Brain pericyte (primary cell): ENCODE data around the gene TLR6.
"Not testable (repeated sequence)": the region's sequence is repeated elsewhere in the genome, so short reads cannot be mapped to it uniquely, and the experiment has no call there.

Source experiments
- DNase-seq: peaks from one replicate; pipeline ENCODE4 v3.0.0-alpha.2; 2012; ENCODE audit warnings: low read depth, low spot score

The TLR6 gene

GRCh38 chr4:38820329-38821061 lies 36.1 kb downstream of the TLR6 start:
- no peak for DNase-seq

- no peak for DNase-seq
Measured at GRCh38 chr4:38819569-38819968, 37.0 kb downstream of the TLR6 start.

GRCh38 chr4:38818441-38818976 lies 38.1 kb downstream of the TLR6 start:
- DNase-seq = no peak

- no peak for DNase-seq
Measured at GRCh38 chr4:38815885-38816782, 40.5 kb downstream of the TLR6 start.

GRCh38 chr4:38814386-38814785 lies 42.2 kb downstream of the TLR6 start:
- no peak for DNase-seq

GRCh38 chr4:38811297-38811696 lies 45.3 kb downstream of the TLR6 start:
- no peak for DNase-seq

- DNase-seq = not testable (repeated sequence)
Measured at GRCh38 chr4:38807462-38807861, 49.2 kb downstream of the TLR6 start.

- not testable (repeated sequence) for DNase-seq
Measured at GRCh38 chr4:38806251-38806650, 50.4 kb downstream of the TLR6 start.

GRCh38 chr4:38805530-38806145 lies 51.0 kb downstream of the TLR6 start:
- DNase-seq = no peak

GRCh38 chr4:38804654-38805295 lies 51.8 kb downstream of the TLR6 start, which contains the start of gene TLR1:
Gene TLR1, minus strand, starts transcription at chr4:38804791. Its CDS starts 5,960 bp downstream, at chr4:38798831.
- DNase-seq = peak; percentile 32

GRCh38 chr4:38803833-38804653 lies 52.6 kb downstream of the TLR6 start:
- no peak for DNase-seq

GRCh38 chr4:38802561-38803355 lies 53.9 kb downstream of the TLR6 start:
- no peak for DNase-seq

- no peak for DNase-seq
Measured at GRCh38 chr4:38800961-38801450, 55.6 kb downstream of the TLR6 start.

- DNase-seq = no peak
Measured at GRCh38 chr4:38800366-38800765, 56.3 kb downstream of the TLR6 start.

- DNase-seq = no peak
Measured at GRCh38 chr4:38795087-38795486, 61.5 kb downstream of the TLR6 start.

GRCh38 chr4:38794051-38794450 lies 62.6 kb downstream of the TLR6 start:
- no peak for DNase-seq

- DNase-seq = no peak
Measured at GRCh38 chr4:38791010-38791409, 65.6 kb downstream of the TLR6 start.

- DNase-seq = no peak
Measured at GRCh38 chr4:38788317-38788716, 68.3 kb downstream of the TLR6 start.

GRCh38 chr4:38787693-38788092 lies 68.9 kb downstream of the TLR6 start:
- DNase-seq = no peak
